ENCODE results near the gene HOOK1.

- TF ChIP-seq, protein P1, sequence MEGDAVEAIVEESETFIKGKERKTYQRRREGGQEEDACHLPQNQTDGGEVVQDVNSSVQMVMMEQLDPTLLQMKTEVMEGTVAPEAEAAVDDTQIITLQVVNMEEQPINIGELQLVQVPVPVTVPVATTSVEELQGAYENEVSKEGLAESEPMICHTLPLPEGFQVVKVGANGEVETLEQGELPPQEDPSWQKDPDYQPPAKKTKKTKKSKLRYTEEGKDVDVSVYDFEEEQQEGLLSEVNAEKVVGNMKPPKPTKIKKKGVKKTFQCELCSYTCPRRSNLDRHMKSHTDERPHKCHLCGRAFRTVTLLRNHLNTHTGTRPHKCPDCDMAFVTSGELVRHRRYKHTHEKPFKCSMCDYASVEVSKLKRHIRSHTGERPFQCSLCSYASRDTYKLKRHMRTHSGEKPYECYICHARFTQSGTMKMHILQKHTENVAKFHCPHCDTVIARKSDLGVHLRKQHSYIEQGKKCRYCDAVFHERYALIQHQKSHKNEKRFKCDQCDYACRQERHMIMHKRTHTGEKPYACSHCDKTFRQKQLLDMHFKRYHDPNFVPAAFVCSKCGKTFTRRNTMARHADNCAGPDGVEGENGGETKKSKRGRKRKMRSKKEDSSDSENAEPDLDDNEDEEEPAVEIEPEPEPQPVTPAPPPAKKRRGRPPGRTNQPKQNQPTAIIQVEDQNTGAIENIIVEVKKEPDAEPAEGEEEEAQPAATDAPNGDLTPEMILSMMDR (IDR thresholded peaks at IDR 0.05; ENCODE audit: low read depth, low read length, poor library complexity, severe bottlenecking), result no peak
- no peak for TF ChIP-seq EZH2phosphoT487 (IDR thresholded peaks at IDR 0.05; ENCODE audit: borderline replicate concordance, low read length)
Observed at GRCh38 chr1:59815892-59816291, 1.1 kb downstream of the HOOK1 start.
